Left hindlimb (tissue), 1 donor: ENCODE data around the gene HFM1.
A peak's percentile ranks its signal among the peaks of the same experiment; 100 is the strongest.
"Not testable (repeated sequence)": the region's sequence is repeated elsewhere in the genome, so short reads cannot be mapped to it uniquely, and the experiment has no call there.

ENCODE experiments used
- DNase-seq: peaks from one replicate; pipeline ENCODE4 v3.0.0-alpha.2; 2018

HFM1 gene

DNA sequence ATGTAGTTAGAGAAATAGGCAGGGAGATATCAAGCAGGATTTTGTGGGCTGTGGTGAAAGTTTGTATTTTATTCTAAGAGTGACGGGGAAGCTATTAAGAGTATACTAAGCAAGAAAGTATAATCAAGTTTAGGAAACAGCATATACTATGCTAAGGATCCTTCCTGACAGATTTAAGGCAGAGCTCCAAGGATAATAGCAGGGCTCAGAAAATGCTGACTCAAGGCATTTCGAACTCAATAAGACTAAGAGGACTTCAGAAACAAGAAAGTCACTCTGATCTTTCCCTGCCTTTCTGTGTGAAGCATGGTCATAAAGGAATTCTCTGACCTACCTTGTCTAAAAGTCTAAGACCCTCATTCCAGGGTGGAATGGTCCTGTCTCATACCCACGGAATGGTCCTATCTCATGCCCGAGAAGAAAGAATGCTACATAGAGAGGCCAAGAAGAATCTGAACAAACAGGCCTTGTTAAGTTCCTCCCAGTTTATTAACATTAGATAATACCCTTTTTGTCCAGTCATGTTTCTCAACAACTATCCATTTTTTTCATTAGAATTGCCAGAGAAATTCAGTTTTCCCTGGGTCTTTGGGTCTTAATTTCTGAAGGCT, 59.1 kb downstream of the HFM1 start:
- no peak for DNase-seq

DNA sequence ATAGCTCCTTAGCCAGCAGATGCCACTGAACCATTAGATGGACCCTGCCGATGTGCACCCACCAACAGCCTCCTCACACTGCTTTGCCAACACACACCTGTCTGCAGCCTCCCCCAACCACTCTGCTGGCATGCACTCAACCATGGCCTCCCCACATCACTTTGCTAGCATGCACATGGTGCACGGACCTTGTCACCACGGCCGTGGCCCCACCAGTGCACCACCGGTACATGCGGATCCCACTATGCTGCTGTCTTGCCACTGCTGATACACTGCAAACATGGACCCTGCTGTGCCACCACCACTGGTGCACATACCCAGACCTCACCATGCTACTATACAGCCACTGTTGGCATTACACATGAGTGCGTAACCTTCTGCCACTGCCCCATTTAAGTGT, 66.1 kb downstream of the HFM1 start:
- DNase-seq: no peak

DNA sequence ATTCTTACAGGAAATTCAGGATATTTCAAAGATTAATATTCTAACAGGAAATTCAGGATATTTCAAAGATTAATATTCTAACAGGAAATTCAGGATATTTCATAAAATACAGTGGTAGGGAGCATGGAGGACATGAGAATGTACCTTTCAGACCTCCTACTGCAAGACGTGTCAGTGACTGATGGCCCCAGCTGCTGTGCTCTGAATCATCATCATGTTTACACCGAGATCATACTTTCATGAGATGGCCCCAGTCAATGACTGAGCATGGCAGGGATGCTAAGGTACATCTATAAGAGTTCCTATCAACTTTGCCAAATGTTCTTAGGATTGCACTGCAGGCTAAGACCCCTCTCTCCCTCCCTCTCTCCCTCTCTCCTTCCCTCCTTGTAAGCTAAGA, 69.0 kb downstream of the HFM1 start:
- DNase-seq: no peak

DNA sequence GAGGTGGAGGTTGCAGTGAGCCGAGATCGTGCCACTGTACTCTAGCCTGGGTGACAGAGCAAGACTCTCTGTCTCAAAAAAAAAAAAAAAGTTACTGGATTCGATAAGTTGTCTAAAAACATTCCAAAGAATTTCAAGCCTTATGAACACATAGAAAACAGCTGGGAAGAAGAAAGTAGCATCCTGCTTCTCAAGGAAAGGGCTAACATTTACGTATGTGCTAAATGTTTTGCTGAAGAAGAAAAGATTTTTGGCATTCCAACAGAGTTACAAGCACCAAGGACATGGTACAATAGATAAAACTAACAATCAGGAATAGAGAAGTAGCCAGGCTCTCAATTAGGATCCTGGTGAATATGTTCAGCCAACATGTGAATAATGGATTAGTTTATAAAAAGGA, 69.8 kb downstream of the HFM1 start:
- no peak for DNase-seq

DNA sequence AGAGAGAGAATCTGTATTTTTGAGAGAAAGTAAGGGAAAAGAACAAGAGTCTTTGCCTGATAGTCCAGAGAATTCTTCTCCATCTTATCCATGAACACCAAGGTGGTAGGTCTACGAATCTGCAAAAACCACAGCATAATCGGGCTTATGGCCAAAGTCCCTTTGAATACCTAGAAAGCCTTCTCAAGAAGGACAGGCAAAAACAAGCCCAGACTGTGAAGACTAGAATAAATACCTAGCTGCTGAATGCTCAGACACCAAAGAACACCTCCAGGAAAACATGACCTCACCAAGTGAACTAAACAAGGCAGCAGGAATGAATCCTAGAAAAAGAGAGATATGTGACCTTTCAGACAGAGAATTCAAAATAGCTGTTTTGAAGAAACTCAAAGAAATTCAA, 79.2 kb downstream of the HFM1 start:
- DNase-seq: no peak

DNA sequence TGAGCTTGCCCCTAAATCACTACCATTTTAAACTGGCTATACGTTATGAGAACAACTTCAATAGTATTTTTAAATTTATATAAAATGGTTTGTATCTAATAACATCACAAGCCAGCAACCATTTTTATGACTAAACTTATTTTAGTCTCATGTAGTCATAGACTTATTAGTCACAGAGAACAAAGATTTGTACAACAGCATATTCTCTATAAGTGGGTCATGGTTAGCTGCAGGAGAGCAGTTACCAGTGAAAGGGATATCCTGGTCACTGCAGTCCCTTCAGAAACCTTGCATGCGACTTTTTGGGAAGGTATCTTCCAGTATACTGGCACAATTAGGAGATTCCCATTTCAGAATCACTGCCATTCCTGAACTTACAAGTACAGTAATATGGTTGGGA, 90.0 kb downstream of the HFM1 start:
- DNase-seq: no peak

DNA sequence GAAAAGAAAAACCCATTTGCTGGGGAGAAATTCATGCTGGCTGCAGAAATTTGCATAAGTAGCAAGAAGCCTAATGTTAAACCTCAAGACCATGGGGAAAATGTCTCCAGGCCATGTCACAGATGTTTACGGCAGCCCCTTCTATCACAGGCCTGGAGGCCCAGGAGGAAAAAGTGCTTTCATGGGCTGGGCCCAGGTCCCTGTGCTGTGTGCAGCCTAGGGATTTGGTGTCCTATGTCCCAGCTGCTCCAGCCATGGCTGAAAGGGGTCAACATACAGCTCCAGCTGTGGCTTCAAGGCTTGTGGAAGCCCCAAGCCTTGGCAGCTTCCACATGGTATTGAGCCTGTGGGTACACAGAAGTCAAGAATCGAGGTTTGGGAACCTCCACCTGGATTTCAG, 93.0 kb downstream of the HFM1 start:
- no peak for DNase-seq

DNA sequence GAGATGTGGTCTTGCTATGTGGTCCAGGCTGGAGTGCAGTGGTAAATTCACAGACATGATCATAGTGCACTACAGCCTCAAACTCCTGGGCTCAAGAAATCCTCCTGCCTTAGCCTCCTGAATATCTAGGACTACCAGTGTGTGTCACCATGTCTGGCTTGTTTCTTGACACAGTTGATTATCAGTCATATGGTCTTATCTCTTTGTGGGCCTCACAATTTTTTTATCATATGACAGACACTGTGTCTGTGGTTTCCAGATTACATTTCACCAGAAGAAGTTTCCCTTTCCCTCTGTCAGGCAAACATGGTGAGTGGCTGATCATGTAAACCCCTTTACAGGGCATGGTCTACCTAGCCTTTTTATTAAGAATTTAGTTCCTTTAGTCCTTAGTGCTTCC, 96.1 kb downstream of the HFM1 start:
- DNase-seq: no peak

DNA sequence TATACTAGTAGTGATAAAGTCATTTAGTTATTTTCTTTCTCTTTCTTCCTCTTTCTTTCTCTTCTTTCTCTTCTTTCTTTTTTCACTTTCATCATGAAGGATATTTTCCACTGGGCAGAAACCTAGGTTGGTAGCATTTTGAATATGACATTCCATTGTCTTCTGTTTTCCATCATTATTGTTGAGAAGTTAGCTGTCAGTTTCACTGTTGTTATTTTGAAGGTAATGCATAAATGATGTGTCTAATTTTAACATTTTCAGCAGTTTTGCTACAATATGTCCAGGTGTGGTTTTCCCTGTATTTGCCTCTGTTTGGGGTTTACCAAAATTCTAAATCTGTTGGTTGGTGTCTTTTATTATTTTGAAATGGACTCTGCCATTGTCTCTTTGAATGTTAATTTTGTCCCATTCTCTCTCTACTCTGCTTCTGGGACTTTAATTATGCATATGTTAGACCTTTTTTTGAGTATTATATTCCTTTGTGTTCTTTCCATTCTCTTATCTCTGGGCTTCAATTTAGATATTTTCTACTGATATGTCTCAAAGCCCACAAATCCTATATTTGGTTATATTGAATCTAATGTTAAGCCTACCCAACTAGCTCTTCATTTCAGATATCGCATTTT, 96.7 kb downstream of the HFM1 start:
- no peak for DNase-seq

DNA sequence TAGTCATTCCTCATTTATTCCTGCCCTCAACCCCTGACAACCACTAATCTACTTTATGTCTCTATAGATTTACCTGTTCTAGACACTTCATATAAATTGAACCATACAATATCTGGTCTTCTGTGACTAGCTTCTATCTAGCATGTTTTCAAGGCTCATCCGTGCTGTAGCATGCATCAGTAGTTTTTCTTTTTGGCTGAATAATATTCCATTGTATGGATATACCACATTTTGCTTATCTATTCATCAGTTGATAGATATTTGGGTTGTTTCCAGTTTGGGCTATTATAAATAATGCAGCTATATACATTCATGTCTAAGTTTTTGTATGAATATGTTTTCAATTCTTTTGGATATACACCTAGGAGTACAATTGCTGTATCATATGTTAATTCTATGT, 101.5 kb downstream of the HFM1 start:
- no peak for DNase-seq

DNA sequence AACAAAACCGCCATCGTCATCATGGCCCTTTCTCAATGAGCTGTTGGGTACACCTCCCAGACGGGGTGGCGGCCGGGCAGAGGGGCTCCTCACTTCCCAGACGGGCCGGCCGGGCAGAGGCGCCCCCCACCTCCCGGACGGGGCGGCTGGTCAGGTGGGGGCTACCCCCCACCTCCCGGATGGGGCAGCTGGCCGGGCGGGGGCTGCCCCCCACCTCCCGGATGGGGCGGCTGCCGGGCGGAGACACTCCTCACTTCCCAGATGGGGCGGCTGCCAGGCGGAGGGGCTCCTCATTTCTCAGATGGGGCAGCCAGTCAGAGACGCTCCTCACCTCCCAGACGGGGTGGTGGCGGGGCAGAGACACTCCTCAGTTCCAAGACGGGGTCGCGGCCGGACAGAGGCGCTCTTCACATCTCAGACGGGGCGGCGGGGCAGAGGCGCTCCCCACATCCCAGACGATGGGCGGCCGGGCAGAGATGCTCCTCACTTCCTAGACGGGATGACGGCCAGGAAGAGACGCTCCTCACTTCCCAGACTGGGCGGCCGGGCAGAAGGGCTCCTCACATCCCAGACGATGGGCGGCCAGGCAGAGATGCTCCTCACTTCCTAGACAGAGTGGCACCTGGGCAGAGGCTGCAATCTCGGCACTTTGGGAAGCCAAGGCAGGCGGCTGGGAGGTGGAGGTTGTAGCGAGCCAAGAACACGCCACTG, 115.6 kb downstream of the HFM1 start:
- DNase-seq: not testable (repeated sequence)

DNA sequence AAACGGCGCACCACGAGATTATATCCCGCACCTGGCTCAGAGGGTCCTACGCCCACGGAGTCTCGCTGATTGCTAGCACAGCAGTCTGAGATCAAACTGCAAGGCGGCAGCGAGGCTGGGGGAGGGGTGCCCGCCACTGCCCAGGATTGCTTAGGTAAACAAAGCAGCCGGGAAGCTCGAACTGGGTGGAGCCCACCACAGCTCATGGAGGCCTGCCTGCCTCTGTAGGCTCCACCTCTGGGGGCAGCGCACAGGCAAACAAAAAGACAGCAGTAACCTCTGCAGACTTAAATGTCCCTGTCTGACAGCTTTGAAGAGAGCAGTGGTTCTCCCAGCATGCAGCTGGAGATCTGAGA, 117.7 kb downstream of the HFM1 start:
- DNase-seq: not testable (repeated sequence)

DNA sequence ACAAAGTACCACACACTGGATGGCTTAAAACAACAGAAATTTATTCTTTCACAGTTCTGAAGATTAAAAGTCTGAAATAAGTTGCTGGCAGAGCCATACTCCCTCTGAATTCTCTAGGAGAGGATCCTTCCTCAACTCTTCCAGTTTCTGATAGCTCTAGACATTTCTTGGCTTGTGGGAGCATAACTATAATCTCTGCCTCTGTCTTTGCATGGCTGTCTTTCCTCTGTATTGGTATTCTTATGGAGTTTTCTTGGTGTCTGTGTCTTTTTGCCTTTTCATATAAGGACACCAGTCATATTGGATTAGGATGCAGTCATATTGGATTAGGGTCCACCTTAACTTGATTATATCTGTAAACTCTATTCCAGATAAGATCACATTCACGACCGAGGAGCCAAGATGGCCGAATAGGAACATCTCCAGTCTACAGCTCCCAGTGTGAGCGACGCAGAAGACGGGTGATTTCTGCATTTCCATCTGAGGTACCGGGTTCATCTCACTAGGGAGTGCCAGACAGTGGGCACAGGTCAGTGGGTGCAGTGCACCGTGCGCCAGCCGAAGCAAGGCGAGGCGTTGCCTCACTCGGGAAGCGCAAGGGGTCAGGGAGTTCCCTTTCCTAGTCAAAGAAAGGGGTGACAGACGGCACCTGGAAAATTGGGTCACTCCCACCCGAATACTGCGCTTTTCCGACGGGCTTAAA, 118.2 kb downstream of the HFM1 start:
- DNase-seq: not testable (repeated sequence)

DNA sequence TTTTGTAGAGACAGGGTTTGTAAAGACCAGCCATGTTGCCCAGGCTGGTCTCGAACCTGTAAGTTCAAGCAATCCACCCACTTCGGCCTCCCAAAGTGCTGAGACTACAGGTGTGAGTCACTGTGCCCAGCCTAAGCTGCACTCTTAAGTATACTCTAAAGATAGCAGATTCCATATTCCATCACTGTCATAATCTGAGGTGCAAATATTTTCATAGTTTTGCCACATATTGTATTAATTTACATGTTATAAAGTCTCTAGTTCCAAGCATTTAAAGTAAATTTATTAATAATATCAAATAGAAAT, 121.3 kb downstream of the HFM1 start:
- DNase-seq: no peak

DNA sequence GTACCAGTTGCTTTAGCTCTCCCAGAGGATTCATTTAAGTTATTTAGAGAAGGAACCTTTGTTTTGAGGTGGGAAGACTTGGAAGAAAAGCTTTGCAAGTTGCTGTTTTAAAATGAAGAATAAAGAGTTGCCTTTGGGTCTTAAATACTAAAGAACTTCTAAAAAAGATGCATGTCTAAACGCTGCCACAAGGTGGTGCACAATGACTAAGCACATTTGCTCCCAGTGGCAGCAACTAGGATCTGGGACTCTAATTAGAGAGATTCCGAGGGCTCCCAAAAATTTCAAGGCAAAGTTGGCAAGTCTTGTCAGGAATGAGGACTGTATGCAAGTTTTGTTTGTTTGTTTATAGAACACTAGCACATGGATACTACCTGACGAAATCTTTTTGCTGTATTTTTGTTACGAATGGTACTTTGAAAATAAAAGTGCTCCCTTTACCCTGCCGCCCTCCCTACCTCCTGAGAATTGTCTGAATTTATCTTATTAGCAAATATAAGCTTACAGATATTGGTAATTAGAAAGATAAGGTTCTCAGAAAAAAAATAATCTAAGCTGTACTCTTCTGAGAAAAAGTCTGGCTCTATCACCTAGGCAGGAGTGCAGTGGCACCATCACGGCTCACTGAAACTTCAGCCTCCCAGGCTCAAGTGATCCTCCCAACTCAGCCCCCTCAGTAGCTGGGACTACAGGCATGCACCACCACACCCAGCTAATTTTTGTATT, 121.8 kb downstream of the HFM1 start:
- peak; percentile 44 for DNase-seq

DNA sequence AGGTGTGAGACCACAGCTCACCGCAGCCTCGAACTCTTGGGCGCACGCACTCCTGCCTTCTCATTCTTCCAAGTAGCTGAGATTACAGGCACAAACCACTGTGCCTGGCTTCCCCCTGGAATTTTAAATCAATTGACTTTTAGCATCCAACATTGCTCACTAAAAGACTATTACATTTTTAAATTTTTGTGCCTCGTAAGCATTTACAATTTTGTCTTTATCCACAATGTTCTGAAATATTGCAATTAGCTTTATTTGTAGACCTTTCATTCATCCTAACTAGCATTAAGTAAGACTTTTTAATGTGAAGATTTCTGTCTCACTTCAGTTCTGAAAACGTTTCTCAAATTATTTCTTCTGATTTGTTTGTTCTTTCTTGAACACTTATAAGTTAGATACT, 122.9 kb downstream of the HFM1 start:
- no peak for DNase-seq

DNA sequence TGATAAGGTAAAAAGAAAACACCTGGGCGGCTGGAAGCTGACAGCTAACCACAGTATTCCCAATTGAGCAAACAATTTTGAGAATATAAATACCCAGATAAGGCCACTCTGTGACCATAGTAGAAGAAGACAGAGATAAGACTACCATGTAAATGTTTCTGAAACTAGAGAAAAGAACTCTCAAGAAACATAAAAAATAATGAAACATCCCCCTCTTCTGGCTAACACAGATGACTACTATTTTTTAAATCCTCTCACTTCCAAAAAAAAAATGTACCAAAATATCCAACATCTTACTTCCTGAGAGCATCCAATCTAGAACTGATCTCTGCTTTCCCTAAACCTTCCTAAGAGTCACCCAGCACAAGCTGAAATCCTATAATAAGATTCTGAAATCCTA, 125.9 kb downstream of the HFM1 start:
- DNase-seq: no peak

DNA sequence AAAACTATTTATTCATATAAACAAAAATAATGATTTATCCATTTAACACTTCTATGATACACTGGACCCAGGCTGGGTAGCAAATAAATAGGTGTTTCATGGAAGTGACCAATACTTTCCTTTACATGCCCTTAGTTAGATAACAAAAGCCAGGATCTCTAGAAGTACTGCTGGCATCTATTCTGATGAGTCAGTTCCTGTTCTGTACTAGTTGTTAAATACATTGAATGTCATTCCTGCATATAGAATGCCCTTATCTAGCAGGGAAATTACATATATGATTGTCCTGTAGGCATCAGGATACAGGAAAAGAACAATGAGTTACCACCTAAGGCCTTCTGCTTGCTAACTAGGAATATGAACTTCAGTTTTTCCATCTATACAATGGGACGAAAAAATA, 130.8 kb downstream of the HFM1 start:
- DNase-seq: no peak

DNA sequence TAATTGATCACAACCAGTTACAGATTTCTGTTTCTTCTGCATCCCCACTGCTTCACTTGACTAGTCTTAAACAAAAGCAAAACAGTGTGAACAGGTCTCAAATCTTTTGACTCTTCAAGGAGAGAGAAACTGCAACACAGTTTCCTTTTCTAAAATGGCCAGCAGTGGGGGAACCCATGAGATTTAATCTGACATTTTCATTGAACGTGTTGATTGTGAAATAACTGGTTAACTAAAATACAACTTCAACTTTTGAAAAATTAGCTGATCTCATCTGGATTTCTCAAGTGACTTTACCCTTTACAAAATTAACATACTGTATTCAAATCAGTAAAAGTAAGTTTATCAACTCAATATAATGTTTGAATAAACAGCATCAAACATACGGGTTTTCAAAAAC, 143.0 kb downstream of the HFM1 start:
- DNase-seq: no peak

DNA sequence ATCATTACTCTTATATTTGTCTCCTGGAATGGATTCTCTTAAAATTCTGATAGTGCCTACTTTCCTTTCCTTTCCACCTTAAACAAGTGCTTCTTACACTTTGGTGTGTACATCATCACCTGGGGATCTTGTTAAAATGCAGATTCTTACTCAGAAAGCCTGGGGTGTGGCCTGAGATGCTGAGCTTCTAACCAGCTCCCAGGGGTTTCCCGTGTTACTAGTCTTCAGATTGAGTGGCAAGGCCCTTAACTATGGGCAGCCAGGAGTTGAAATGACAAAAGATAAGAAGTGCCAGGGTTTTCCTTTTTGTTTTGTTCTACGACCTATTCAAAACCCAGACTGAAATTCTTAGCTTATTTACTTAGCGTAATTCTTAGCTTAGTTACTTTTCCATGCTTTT, 159.2 kb downstream of the HFM1 start:
- DNase-seq: no peak

DNA sequence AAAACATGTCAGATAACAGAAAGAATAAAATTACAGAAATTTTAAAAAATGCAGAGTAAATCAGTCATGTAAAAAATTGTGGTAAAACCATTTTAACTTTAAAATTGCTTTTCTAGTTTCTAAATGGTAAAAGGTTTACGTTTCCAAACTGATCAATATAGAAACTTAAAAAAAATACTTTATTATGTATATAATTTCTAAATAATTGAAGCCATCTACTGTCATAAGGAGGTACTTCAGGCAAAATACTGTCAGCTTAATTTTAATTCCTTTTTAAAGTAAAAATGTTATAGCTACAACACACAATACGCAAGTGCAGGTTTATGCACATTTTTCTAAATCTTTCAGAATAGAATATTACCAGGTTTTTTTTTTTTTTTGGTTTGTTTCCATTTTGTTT, 159.9 kb downstream of the HFM1 start:
- no peak for DNase-seq

DNA sequence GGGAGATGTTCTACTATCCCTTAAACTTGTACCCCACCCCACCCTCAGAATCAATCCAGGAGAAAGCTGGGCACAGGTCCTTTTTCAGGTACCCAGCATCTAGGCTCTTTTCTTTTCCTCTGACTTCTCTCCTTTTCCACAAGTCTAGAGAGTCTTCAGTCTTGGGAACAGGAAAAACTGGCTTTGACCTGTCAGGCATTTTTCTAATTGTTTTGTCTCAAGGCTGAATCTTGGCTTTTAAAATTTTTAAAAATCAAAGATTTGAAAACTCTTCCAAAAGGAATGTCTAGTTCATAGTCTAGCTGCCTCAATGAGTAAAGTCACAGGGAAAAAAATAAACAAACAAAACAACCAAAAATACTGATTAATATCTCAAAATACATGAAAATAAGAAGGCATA, 161.5 kb downstream of the HFM1 start:
- no peak for DNase-seq

DNA sequence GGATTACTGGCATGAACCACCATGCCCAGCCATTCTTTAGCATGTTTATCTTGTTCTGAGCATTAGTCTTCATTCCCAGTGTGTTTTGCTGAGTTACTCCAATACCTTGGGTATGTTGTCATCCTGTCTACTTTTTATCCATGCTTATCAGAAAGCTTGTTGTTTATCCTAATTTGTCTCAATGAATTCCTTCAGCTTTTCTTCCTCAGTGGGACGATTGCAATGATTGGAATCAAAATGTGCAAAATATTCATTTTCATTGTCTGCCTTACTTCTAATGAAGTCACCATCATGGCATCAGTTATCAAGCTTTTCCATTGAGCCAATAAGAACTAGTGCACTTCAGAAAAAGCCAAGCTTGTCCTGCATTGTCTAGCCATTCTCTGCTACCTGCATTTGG, 170.5 kb downstream of the HFM1 start:
- no peak for DNase-seq

DNA sequence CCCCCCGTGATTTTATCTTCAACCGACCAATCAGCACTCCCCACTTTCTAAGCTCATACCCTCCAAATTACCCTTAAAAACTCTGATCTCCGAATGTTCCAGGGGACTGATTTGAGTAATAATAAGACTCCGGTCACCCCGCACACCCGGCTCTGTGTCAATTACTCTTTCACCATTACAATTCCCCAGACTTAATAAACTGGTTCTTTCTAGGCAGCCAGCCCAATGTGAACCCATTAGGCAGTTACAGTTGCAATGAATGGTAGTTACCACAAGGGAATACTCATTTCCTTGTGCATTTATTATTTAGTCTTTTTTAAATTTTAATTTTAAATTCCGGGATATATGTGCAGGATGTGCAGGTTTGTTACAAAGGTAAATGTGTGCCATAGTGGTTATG, 177.9 kb downstream of the HFM1 start:
- no peak for DNase-seq
